ENCODE results near the gene MPDU1.

Gene MPDU1

DNA sequence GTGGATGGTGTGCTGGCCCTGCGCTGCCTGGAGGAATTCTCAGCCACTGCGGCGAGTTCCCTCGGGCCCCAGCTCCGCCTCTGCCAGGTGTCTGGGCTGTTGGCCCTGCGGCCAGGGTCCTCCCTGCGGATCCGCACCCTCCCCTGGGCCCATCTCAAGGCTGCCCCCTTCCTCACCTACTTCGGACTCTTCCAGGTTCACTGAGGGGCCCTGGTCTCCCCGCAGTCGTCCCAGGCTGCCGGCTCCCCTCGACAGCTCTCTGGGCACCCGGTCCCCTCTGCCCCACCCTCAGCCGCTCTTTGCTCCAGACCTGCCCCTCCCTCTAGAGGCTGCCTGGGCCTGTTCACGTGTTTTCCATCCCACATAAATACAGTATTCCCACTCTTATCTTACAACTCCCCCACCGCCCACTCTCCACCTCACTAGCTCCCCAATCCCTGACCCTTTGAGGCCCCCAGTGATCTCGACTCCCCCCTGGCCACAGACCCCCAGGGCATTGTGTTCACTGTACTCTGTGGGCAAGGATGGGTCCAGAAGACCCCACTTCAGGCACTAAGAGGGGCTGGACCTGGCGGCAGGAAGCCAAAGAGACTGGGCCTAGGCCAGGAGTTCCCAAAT lies 26.4 kb upstream of the MPDU1 start:
- no peak for DNase-seq
- TF ChIP-seq POLR2A (IDR thresholded peaks at IDR 0.05; ENCODE audit: low read length) (no peak), GATA1 (IDR thresholded peaks at IDR 0.05; ENCODE audit: low read depth, low read length) (no peak)

DNA sequence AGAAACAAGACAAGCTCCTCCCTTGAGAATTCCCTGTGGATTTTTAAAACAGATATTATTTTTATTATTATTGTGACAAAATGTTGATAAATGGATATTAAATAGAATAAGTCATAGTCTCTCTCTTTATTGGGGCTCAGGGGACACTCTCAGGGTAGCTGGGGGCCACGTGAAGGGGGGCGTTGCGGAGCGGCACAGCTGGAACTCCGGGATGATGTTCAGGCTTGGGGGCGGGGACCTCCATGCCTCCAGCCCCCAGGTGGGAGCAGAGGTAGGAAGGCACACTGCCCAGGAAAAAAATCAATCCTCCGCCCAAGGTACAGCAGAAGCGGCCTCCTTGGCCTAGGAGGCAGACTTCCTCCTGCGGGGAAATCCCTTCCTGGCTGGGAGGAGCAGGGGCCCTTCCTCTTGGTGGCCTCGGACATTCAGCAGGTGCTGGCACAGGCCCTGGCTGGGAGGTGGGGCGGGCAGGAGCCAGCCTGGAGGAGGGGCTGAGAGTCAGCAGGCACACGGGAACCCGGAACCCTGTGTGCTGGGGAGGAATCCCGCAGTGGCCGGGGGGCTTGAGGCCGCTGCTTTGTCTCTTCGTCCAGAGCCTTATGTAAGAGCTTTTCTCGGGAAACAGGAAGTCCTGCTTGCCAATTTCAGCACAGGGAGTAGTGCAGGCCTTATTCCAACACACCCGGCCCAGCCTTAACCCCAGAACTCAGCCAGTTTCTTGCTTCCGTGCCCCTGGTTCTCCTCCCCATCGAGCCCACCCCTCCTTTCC lies 25.7 kb upstream of the MPDU1 start:
- TF ChIP-seq POLR2A (IDR thresholded peaks at IDR 0.05; ENCODE audit: low read length) (peak; percentile 40), GATA1 (IDR thresholded peaks at IDR 0.05; ENCODE audit: low read depth, low read length) (no peak)
- DNase-seq, result no peak

GRCh38 chr17:7558544-7559319 lies 24.9 kb upstream of the MPDU1 start, which contains the start of gene TNFSF13:
TNFSF13 (plus strand) TSS chr17:7558750; CDS start chr17:7559040, 290 bp downstream.
- DNase-seq, result no peak

DNA sequence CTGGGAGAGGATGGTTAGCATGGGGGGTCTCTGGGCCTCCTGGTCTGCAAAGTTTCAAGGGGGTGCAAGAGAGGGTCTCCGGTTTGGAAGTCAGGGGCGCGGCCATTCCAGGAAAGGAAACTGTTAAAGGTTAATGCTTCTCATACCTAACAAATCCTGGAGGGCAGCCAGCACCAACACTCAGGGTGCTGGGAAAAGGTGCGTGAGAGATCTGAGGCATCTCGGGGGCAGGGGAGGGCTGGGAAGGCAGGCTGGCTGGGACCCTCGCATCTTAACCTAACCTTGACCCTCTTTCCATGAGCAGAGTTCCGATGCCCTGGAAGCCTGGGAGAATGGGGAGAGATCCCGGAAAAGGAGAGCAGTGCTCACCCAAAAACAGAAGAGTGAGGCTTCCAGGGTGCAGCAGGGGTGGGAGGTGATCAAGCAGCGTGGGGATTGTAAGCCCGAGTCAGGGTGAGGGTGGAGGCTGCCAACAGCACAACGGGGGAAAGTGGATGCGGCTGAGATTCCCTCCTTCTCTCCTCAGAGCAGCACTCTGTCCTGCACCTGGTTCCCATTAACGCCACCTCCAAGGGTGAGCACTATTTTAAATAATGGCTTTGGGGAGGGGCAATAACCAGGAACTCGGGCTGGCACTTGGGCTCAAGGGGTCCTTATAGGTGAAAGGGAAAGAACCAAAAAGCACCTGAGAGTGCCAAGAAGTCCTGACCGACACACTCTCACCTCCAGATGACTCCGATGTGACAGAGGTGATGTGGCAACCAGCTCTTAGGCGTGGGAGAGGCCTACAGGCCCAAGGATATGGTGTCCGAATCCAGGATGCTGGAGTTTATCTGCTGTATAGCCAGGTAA lies 24.1 kb upstream of the MPDU1 start:
- DNase-seq, result no peak
- no peak for TF ChIP-seq GATA1 (IDR thresholded peaks at IDR 0.05; ENCODE audit: low read depth, low read length)
- TF ChIP-seq POLR2A (IDR thresholded peaks at IDR 0.05; ENCODE audit: low read length), result no peak

More at GRCh38 chr17:7558544-7559319, 24.9 kb upstream of the MPDU1 start, which contains the start of gene TNFSF13:
- TF ChIP-seq POLR2A (IDR thresholded peaks at IDR 0.05; ENCODE audit: low read length), result no peak
- TF ChIP-seq GATA1 (IDR thresholded peaks at IDR 0.05; ENCODE audit: low read depth, low read length), result no peak

- TF ChIP-seq POLR2A (IDR thresholded peaks at IDR 0.05; ENCODE audit: low read length) (no peak), GATA1 (IDR thresholded peaks at IDR 0.05; ENCODE audit: low read depth, low read length) (no peak)
- DNase-seq, result peak; percentile 70 to 78
These were observed 23.3 kb upstream of the MPDU1 start for GRCh38 chr17:7560172-7561027.

- peak; percentile 86 to 90 for DNase-seq
- TF ChIP-seq POLR2A (IDR thresholded peaks at IDR 0.05; ENCODE audit: low read length), result no peak
- TF ChIP-seq GATA1 (IDR thresholded peaks at IDR 0.05; ENCODE audit: low read depth, low read length), result no peak
These were observed 22.6 kb upstream of the MPDU1 start for GRCh38 chr17:7561028-7561575.

DNA sequence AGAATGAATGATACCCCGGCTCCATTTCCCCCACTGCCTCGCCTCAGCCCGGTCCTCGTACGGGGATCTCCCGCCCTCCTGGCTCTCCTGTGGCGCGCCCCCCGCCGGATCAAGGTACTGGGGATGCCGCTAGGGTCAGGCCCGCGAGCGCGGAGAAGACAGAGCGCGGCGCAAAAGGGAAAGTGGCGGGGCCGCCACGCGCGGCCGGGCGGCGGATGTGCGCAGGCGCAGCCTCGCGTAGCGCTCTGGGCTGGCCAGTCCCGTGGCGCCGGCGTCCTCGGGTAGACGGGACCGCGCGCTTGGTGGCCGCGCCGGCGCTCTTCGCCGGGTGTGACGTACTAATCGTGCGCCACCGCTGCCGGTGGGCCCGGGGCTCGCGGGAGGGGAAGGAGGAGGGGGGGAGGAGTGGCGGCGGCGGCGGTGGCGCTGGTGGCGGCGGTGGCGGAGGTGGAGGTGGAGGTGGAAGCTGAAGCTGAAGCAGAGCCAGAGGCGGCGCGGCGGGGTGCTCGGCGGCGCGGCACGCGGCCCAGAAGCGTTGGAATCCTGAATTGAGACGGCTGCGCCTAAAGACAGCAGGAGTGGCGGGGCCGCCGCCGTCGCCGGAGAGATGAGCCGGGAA lies 22.0 kb upstream of the MPDU1 start, which contains the start of gene SENP3:
TSS of gene SENP3 (plus strand) at position 331 of the 619 bp plus-strand sequence. CDS start 1,158 bp downstream, outside the sequence.
- DNase-seq, result peak; percentile 95 to 97
- TF ChIP-seq POLR2A (IDR thresholded peaks at IDR 0.05; ENCODE audit: low read length) (peak; percentile 71), GATA1 (IDR thresholded peaks at IDR 0.05; ENCODE audit: low read depth, low read length) (no peak)

DNA sequence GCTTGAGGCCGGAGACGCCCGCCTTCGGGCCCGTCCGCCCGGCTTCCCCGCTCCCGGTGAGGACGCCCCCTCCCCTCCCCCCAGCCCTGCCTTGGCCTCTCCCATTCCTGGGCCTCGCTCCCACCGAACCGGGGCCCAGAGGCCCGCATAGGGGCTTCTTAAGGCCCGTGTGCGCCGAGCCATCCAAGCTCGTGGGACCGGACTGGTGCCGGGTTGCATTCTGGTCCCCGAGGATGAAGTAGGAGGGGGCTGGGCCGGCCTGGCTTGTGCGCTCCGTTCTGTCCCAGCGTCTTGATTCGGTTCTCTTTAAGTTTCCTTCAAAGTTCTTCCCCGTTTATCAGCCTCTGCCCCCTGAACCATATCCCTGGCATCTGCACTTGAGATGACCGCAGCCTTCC lies 21.4 kb upstream of the MPDU1 start:
- DNase-seq, result peak; percentile 68 to 70
- TF ChIP-seq GATA1 (IDR thresholded peaks at IDR 0.05; ENCODE audit: low read depth, low read length) (no peak), POLR2A (IDR thresholded peaks at IDR 0.05; ENCODE audit: low read length) (no peak)

GRCh38 chr17:7563115-7563869 lies 20.4 kb upstream of the MPDU1 start:
- no peak for TF ChIP-seq GATA1 (IDR thresholded peaks at IDR 0.05; ENCODE audit: low read depth, low read length)
- no peak for TF ChIP-seq POLR2A (IDR thresholded peaks at IDR 0.05; ENCODE audit: low read length)
- DNase-seq, result no peak

- TF ChIP-seq GATA1 (IDR thresholded peaks at IDR 0.05; ENCODE audit: low read depth, low read length) (no peak), POLR2A (IDR thresholded peaks at IDR 0.05; ENCODE audit: low read length) (no peak)
- DNase-seq, result no peak
These were observed 14.1 kb upstream of the MPDU1 start for GRCh38 chr17:7569571-7569970.

GRCh38 chr17:7570351-7570750 lies 13.3 kb upstream of the MPDU1 start:
- TF ChIP-seq POLR2A (IDR thresholded peaks at IDR 0.05; ENCODE audit: low read length), result no peak
- no peak for DNase-seq

Data from erythroblast (primary cell).